ENCODE data around the gene DNAAF9.

GRCh38 chr20:3405696-3406358, 1.6 kb downstream of the DNAAF9 start:
- TF ChIP-seq CTCF (IDR thresholded peaks at IDR 0.05) (no peak), POLR2A (IDR thresholded peaks at IDR 0.05) (no peak)

All from lower leg skin (tissue), 3 donors.